Middle frontal gyrus (tissue), 1 donor: Measurements from ENCODE around the gene STX1B.

ENCODE experiments used
- DNase-seq: peaks from one replicate; pipeline ENCODE4 v3.0.0-alpha.2; 2015; ENCODE audit warnings: low spot score; ENCODE audit errors: extremely low spot score

The STX1B gene

DNA sequence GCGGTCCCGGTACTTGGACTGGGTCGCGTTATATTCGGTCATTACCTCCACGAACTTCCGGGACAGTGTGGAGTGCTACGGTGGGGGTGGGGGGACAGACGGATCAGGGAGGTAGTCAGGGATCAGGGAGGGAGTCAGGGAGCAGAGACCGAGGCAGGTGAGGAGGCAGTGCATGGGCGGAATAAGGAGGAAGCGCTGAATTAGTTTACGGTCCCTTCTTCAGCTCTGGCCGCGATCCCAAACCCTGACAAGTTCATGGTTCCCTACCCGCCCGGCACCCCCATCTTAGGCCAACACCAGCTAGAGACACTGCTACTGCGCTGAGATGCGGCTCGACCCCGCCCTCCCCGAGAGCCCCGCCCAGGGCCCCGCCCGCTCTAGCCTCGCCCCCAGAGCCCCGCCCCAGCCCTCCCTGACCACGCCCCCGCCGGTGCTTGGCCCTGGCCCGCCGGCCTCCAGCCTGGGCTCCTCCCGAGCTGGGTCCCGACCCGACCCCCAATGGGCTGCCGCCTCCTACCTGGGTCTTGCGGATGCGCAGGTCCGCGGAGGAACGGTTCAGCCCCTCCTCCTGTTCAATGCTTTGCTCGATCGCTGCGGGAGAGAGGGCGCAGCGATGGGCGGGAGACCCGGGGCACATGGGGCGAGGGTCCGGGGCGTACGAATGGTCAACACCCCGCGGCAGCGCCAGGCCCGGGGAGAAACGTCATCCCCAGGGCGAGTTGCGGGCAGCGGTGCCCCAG is 13.3 kb downstream of the STX1B start:
- no peak for DNase-seq

GRCh38 chr16:30996324-30996984 is 14.0 kb downstream of the STX1B start:
- DNase-seq: no peak

- DNase-seq: no peak
These were observed 14.5 kb downstream of the STX1B start for GRCh38 chr16:30995927-30996323.

GRCh38 chr16:30992931-30993816 is 17.3 kb downstream of the STX1B start:
- DNase-seq: no peak

GRCh38 chr16:30992276-30992780 is 18.1 kb downstream of the STX1B start:
- no peak for DNase-seq

DNA sequence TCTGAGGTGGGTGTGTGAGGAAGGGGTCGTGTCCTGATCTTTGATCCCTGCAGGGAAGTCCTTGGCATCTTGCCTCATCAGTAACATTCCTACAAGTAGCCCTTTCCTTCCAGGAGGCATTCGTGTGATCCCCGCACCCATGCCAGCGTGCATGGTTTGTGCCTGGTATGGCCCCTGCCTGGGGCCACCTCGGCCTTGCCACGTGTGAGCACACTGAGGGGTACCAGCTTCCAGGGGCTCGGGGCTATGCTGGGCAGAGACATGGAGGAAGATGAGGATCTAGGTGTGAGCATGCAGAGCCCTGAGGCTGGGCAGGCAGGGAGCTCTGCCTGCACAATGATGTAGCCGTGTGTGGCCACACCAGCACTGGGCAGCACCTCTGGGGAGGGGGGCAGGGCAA is 19.4 kb downstream of the STX1B start:
- no peak for DNase-seq

- DNase-seq: no peak
These were observed 20.3 kb downstream of the STX1B start for GRCh38 chr16:30990105-30990504.

GRCh38 chr16:30989469-30990047 is 20.9 kb downstream of the STX1B start:
- DNase-seq: no peak

DNA sequence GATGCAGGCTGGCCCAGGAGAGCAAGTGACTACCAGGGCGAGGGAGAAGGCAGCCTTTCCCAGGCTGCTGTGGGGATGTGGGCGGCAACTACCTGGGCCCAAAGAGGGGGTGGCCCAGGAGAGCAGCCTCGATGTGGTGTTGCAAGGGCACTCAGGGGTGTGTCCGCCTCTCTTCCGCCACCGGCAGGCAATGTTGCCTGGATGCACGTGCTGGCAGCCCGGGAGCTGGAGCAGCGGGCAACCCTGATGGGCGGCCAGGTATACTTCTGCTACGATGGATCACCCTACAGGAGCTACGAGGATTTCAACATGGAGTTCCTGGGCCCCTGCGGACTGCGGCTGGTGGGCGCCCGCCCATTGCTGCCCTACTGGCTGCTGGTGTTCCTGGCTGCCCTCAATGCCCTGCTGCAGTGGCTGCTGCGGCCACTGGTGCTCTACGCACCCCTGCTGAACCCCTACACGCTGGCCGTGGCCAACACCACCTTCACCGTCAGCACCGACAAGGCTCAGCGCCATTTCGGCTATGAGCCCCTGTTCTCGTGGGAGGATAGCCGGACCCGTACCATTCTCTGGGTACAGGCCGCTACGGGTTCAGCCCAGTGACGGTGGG is 22.8 kb downstream of the STX1B start:
- no peak for DNase-seq

GRCh38 chr16:30986129-30986991 is 24.1 kb downstream of the STX1B start:
- no peak for DNase-seq

- no peak for DNase-seq
These were observed 24.9 kb downstream of the STX1B start for GRCh38 chr16:30985401-30986128.

DNA sequence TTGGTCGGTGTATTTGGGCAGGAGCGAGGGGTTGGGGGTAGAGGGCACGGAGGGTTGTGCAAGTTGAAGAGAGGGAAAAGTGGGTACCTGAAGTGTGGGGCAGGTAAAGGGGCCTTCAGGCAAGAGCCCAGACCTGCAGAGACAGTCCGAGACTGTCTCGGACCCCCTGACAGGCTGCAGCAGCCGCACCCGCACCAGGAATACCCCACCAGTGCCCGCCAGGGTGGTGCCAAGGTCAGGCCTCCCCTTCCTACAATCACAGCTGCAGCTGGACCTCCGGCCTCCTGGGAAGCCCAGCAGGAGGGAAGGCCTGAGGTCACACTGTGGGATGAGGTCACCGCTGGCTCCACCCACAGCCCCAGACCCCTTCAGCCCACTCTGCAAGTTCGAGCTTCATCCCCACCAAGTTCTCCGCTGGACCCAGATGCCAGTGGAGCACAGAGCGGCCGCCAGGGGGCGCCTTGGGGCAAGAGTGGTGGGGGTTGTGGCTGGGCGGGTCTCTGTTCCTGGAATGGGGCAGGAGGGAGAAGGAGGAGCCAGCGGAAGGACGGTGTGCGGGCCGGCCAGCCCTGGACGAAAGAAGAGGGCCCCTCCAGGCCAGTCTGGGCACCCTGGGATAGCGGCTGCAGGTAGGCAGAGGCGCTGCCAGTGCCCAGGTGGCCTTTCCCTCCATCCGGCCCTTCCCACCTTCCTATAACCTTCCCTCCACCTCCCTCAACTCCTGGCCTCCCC is 25.6 kb downstream of the STX1B start, which contains the start of gene HSD3B7:
Gene HSD3B7 (plus strand): TSS at position 539 of the 732 bp plus-strand sequence. CDS start 452 bp downstream, outside the sequence.
- no peak for DNase-seq

DNA sequence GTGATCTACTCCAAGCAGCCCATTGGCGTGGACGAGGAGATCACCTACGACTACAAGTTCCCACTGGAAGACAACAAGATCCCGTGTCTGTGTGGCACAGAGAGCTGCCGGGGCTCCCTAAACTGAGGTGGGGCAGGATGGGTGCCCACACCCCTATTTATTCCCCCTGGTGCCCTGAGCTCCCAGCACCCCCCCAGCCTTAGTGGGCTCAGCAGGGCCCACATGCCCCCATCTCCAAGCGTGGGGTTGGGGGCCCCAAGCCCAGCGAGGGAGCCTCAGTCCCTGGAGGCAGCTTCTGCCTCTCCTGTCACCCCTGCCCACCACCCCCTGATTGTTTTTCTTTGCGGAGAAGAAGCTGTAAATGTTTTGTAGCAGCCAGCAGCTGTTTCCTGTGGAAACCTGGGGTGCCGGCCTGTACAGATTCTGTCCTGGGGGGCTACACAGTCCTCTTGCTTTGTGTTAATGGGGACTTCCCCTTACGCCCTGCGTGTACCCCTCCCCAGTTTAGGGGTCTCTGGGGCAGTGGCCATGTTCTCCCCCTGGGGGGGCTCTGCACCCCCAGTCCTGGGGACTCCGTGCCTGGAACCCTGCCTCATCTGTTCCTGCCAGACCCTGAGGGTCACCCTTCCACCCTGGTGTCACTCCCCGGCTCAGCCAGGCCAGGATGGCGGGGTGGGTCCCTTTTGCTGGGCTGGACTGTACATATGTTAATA is 26.4 kb downstream of the STX1B start:
- no peak for DNase-seq

- no peak for DNase-seq
These were observed 27.0 kb downstream of the STX1B start for GRCh38 chr16:30983289-30983889.

DNA sequence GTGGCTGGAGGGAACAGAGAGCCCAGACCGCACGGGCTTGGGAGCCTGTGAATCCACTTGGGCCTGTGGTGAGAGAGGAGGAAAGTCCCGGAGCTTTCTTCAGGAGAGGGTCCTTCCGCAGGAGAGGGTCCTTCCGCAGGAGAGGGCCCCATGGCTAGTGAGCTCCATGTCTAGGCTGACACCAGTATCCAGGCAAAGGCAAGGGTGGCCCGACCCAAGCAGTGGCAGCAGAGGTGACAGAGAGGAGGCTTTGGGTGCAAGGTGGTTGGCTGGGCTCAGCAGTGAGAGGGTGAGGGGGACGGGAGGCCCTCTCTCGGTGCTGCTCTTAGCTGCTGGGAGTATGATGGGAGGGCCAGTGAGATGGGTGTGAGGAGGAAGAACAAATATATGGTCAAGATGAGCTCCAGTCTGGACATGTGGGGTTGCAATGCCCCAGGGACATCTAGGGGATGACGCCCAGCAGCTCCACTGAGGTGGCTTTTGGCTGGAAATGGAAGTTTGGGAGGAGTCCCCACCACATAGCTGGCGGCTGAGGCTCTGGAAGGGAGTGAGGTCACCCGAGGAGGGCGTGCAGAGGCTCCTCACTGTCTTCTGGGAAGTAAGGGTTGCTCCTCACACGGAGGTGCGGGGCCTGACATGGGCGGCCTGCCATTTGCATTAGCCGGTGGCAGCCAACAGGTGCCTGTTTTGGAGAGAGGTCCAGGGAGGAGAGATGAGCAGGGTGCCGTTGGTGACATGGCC is 27.7 kb downstream of the STX1B start:
- DNase-seq: no peak

DNA sequence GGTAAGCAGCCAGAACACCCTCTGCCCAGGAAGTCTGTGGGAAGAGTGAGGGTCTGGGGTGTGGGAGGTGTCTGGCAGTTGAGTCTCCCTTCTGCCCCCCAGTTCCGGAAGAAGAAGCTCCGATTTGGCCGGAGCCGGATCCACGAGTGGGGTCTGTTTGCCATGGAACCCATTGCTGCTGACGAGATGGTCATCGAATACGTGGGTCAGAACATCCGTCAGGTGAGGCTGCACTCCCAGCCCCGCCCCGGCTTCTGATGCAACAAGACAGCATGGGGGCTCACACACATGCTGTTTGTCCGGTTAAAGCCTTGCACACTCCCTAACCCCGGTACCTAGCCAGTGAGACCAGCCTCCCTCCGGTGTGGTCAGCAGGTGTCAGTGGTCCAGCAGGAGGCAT is 29.5 kb downstream of the STX1B start:
- no peak for DNase-seq

- no peak for DNase-seq
These were observed 30.0 kb downstream of the STX1B start for GRCh38 chr16:30980434-30980833.
